ENCODE results near the gene TXNIP.

TXNIP gene

DNA sequence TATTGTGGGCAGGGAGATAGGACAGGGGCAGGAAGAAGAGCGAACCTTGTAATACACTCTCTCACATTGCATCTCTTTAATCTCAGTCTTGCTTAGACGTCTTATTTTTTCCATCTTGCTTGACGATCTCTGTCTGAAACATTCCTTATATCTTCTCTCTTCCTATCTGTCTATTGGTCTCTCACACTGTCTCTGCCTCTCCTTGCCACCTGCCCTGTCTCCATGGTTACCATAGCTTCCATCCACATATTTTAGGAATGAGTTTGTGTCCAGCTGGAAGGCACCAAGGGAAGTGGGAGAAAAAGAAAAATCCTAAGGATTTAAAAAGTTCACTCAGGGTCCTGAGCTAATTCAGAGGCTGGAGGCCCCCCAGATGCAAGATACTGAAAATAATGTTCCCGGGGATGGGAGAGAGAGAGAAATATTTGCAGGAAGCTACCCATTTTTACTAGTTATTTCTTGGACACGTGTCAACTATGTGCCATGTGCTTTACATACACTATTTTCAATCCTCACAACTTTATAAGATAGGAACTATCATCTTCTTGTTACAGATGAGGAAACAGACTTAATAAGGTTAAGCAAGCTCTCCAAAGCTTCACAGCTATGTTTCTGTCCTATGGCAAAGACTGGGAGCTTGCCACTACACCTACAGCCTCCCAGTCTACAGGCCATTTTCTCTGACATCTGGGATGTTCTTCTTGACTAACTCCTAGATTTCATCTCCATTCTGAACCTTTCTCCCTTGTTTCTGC is 32.9 kb downstream of the TXNIP start:
- peak; percentile 16 for DNase-seq

GRCh38 chr1:145962157-145963102 is 33.9 kb downstream of the TXNIP start:
- DNase-seq, result no peak

- no peak for DNase-seq
These were observed 34.8 kb downstream of the TXNIP start for GRCh38 chr1:145961425-145962156.

DNA sequence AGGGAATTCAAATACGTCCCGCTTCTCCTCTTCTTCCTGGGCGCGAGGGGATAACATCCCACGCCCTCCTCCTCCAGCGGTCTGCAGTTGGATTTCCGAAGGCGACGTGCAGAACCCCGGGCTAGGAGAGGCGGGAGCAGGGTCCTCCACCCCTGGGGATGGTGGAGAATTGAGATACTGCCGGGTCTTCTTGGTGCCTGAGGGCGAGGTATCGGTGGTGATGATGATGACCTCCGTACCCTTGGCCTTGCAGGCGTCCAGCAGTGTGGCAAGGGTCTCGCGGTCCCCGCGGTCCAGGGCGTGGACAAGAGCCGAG is 35.3 kb downstream of the TXNIP start:
- DNase-seq, result no peak

DNA sequence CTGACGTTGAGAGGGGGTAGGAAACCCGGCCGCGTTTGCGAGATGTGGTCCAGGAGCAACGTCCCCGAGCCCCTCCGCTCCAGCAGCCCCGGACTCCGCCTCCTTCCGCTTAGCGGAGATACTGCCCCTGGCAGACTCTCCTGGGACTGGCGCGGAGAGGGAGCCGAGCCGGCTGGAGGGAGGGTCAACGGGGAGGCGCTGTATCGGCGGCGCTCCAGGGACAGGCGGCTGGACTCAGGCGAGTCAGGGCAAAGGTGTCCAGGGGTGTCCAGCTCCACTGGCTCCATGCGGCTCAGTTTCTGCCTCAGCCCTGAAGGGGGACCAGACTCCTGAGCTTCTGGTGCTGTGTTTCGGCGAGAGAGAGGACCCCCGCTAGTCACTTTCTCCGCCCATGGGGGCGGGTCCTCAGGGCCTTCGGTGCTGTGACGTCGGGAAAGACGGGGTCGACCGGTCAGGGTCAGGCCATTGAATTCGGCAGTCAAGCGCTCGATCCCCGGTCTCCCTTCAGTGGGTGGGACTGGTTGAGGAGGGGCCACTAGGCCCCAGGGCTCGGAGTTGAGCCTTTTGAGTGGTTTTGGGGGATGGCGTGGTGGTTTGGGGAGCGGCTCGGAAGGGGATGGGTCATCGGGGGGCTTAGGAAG is 35.8 kb downstream of the TXNIP start:
- DNase-seq, result peak; percentile 61

GRCh38 chr1:145959957-145960467 is 36.4 kb downstream of the TXNIP start:
- no peak for DNase-seq

GRCh38 chr1:145959333-145959732 is 37.0 kb downstream of the TXNIP start:
- DNase-seq, result no peak

DNA sequence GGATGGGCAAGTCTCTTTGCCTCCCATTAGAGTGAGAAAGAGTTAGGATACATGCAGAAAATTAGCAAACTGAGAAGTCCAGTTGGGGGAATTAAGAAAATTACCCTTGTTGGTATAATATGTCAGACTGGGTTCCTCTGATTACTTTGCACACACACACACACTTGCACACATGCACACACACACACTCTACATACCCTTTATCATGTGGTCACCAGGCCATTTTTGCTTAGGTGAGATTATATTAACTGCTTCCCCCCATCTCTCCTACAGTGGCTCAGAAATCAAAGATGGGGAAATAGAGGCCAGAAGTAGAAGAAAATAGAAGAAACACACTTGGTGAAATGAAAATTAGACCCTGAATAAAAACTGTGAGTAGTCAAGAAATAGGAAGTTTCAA is 37.6 kb downstream of the TXNIP start:
- DNase-seq, result no peak

DNA sequence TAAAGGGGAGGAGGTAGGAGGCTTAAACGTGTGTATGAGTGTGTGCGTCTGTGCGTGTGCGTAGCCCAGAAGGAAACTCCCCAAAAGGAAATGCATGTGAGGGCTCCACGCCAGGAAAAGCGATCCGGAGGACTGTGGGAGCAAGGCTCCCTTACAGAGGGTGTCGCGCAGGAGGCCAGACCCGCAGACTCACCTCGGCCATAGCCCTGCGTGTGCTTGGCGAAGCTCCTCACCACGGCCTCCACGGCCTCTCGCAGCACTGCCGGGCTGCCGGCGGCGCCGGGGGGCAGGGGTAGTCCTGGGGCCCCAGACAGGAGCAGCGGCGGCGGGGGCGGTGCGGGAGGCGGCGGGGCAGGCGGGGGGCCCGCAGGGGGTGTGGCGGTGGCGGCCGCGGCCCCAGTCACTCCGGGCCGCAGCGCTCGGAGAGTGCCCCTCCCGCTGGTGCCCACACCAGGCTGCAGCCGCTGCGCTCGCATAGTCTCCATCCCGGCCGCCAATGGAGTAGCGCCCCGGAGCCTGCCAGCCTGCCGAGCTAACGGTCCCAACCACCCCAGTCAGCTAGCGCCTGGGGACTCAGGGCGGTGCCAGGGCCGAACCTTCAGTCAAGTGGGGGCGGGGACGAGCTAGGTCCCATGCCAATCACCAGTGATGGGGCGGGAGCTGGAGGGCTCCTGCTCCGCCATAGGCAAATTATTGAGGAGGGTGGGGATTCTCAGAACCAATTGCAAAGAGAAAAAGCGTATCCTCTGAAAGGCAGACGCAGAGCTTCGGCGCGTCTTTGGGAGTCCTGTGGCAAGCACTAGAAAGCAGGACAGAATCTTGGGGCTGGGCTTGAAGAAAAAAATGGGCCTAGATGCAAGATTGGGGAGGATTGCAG is 38.7 kb downstream of the TXNIP start, which contains the start of gene LIX1L:
Gene LIX1L (minus strand): TSS at position 575 of the 877 bp plus-strand sequence. CDS start 90 bp downstream, at position 485.
- peak; percentile 97 for DNase-seq

- DNase-seq, result no peak
These were observed 39.5 kb downstream of the TXNIP start for GRCh38 chr1:145956781-145957442.

- no peak for DNase-seq
These were observed 40.0 kb downstream of the TXNIP start for GRCh38 chr1:145956361-145956760.

DNA sequence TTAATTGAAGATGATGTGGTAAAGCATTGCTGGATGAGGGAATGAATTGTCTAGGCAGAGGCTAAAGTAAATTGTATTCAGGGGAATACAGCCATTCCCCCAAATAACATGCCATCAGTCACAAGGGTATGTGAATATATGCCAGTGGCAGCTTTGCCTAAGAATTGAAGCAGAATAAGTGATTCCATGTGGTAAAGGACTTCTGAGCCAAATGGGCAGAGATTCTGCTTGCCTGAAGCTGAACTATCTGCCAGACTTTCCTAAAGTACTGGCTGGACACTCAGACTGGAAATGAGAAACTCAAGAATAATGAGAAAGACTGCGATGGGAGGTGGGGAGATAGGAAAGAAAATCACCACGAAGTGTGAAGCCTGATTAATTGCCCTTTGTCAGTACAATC is 40.9 kb downstream of the TXNIP start:
- no peak for DNase-seq

DNA sequence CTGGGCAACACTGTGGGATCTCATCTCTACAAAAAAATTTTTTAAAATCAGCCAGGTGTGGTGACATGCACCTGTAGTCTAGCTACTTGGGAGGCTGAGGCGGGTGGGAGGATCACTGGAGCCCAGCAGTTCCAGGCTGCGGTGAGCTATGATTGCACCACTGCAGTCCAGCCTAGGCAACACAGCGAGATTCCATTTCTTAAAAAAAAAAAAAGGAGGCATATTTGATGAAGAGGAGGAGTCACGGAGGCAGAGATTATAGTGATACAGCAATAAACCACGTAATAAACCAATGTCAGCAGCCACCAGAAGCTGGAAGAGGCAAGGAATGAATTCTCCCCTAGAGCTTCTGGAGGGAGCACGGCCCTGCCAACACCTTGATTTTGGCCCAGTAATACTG is 42.5 kb downstream of the TXNIP start:
- DNase-seq, result no peak

GRCh38 chr1:145952903-145953302 is 43.5 kb downstream of the TXNIP start:
- no peak for DNase-seq

DNA sequence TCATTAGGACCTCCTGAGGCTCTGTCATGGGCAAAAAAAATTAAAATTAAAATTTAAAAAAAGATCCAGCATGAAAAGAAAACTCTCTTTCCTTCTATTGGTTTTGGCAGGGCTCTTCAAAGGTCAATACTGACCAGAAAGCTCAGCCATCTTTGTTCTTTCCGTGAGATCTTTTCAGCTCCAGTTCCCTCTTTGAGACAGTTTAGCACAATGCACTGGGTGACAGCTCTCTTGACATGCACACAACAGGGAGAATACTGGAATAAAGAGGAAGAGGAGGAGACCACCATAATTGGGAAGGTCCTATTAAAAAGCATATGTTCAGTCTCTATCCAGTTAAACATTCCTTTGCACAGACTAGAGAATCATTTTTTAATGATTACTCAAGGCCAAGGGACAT is 44.9 kb downstream of the TXNIP start:
- DNase-seq, result no peak

DNA sequence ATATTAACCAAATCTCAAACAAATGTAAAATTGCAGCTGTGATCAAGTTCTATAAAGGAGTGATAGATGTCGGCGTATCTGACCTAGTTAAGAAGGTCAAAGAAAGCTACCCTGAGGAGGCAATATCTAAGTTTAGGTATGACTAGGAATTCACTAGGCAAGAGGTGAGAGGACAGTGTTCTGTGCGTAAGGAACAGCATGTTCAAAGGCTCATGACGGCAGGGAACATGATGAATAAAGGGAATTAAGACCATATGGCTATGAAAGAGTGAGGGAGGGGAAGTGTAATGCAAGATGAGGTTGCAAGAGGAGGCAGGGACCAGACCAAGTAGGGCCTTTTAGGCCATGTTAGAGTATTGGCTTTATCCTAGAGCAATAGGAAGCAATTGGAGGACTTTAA is 47.2 kb downstream of the TXNIP start:
- no peak for DNase-seq

- no peak for DNase-seq
These were observed 48.8 kb downstream of the TXNIP start for GRCh38 chr1:145947551-145947950.

DNA sequence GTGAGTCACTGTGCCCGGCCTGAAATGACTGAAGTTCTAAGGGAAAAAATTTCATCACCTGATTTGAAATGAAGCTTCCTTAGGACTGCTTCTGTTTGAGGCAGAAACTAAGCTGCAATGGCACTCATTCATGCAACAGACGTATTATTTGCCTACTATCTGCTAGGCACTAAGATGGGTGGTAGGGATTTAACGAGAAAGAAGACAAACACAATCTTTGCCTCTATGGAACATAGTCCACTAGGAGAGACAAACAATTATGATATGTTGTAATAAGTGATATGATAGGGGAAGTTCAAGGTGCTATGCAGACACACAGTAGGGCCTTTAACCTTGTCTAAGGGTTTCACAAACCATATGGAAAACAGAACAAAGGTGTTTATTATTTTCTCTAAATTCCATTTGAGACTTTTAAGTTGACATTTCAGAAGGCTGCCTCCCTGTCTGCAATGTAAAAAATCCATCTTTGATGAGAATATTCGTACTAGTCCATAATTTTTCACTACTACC is 49.8 kb downstream of the TXNIP start:
- no peak for DNase-seq

- no peak for DNase-seq
These were observed 51.8 kb downstream of the TXNIP start for GRCh38 chr1:145944532-145944931.

- no peak for DNase-seq
These were observed 53.5 kb downstream of the TXNIP start for GRCh38 chr1:145942871-145943270.
